Measurements from ENCODE around the gene UBE2C.

DNA sequence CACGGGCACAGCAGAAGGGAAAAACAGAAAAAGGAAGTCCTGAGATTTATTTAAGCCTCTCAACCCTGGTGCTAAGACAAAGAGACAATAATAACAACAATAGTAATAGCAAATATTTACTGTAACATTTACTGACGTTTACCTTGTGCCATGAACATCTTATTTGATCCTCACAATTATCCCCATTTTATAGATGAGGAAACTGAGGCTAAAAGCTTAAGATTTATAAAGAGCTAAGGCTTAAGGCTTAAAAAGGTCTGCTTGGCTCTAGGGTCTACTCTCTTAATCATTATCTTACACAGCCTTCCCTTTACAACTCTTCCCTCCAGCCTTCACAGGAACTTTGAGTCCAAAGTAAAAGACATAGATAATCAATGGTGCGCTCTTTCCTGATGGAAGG is 24.1 kb upstream of the UBE2C start:
- TF ChIP-seq, protein P1, sequence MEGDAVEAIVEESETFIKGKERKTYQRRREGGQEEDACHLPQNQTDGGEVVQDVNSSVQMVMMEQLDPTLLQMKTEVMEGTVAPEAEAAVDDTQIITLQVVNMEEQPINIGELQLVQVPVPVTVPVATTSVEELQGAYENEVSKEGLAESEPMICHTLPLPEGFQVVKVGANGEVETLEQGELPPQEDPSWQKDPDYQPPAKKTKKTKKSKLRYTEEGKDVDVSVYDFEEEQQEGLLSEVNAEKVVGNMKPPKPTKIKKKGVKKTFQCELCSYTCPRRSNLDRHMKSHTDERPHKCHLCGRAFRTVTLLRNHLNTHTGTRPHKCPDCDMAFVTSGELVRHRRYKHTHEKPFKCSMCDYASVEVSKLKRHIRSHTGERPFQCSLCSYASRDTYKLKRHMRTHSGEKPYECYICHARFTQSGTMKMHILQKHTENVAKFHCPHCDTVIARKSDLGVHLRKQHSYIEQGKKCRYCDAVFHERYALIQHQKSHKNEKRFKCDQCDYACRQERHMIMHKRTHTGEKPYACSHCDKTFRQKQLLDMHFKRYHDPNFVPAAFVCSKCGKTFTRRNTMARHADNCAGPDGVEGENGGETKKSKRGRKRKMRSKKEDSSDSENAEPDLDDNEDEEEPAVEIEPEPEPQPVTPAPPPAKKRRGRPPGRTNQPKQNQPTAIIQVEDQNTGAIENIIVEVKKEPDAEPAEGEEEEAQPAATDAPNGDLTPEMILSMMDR (IDR thresholded peaks at IDR 0.05; ENCODE audit: insufficient read depth, low read length, poor library complexity, severe bottlenecking): no peak
- TF ChIP-seq EZH2phosphoT487 (conservative IDR thresholded peaks at IDR 0.05; ENCODE audit: low read length): no peak
